Central memory CD8-positive, alpha-beta T cell (primary cell): ENCODE measurements around the gene TTLL11.

Experiments
- ATAC-seq: fragments of 150-1000 bp; cut with Tn5 transposase; replicated peaks from 2 replicates; pipeline ENCODE4 v1.10.0; 2022; ENCODE audit warnings: mild to moderate bottlenecking, moderate FRiP score, moderate number of reproducible peaks; ENCODE audit not compliant: poor library complexity, severe bottlenecking; ENCODE audit errors: extremely low read depth
- DNase-seq, 2 donors: peaks; one replicate each; pipeline ENCODE4 v3.0.0; 2021; ENCODE audit warnings: low spot score in 2 of 2
- H3K27ac Mint-ChIP-seq: one replicate; pipeline ENCODE4 v1.8.0; 2022; ENCODE audit warnings: low read depth, mild to moderate bottlenecking, moderate library complexity, mixed read lengths
- H3K27me3 Mint-ChIP-seq: one replicate; pipeline ENCODE4 v1.8.0; 2022; ENCODE audit warnings: mixed read lengths
- H3K36me3 Mint-ChIP-seq: one replicate; pipeline ENCODE4 v1.8.0; 2022; ENCODE audit warnings: mild to moderate bottlenecking, moderate library complexity, mixed read lengths; ENCODE audit not compliant: insufficient read depth
- H3K4me1 Mint-ChIP-seq: one replicate; pipeline ENCODE4 v1.8.0; 2022; ENCODE audit warnings: mixed read lengths
- H3K4me3 Mint-ChIP-seq: one replicate; pipeline ENCODE4 v1.8.0; 2022; ENCODE audit warnings: mild to moderate bottlenecking, moderate library complexity, mixed read lengths
- H3K9me3 Mint-ChIP-seq: one replicate; pipeline ENCODE4 v1.8.0; 2022; ENCODE audit warnings: mixed read lengths

Gene TTLL11

GRCh38 chr9:121773286-121773953 lies 319.7 kb downstream of the TTLL11 start:
- H3K27ac Mint-ChIP-seq, result no peak overlapping the region
- no peaks in the 10 kb centered on the region for H3K36me3 Mint-ChIP-seq
- ATAC-seq (no peak), DNase-seq (no peak)
- peaks cover 10% of the 10 kb centered on the region for H3K27me3 Mint-ChIP-seq
- H3K4me3 Mint-ChIP-seq, result no peak overlapping the region
- H3K4me1 Mint-ChIP-seq, result no peaks in the 10 kb centered on the region
- H3K9me3 Mint-ChIP-seq, result no peaks in the 10 kb centered on the region

GRCh38 chr9:121772600-121773285 lies 320.4 kb downstream of the TTLL11 start:
- Mint-ChIP-seq H3K36me3 (no peaks in the 10 kb centered on the region), H3K9me3 (no peaks in the 10 kb centered on the region), H3K27me3 (peaks cover 10% of the 10 kb centered on the region), H3K27ac (no peak overlapping the region), H3K4me3 (no peak overlapping the region), H3K4me1 (no peaks in the 10 kb centered on the region)
- DNase-seq, result no peak
- ATAC-seq, result no peak
